HG03139 (cell line): Measurements from ENCODE around the gene GTF2F2.
"Not testable (repeated sequence)": the region's sequence is repeated elsewhere in the genome, so short reads cannot be mapped to it uniquely, and the experiment has no call there.

Experiments
- ATAC-seq: cut with Tn5 transposase; IDR thresholded peaks from one replicate; pipeline ENCODE4 v1.9.1; 2021; ENCODE audit not compliant: unreplicated experiment

GTF2F2 gene

GRCh38 chr13:45178349-45179162 lies 58.2 kb downstream of the GTF2F2 start:
- no peak for ATAC-seq

DNA sequence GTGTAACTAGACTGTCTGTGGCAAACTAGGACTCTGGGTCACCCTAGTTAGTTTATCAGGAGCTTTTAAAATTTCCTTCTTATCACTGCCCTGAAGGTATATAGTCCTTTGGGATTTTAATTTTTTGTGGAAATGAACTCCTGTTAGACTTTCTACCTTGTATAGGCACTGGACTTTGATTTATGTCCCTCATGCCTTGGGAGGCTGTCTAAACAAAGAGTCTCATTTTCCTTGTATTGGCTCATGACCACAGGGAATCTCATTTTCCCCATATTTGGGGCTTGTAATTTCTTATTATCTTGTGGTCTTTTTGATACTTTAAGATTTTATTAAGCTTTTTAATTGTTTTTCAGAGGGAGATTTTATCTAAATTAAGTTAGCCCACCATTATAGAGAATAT lies 59.1 kb downstream of the GTF2F2 start:
- ATAC-seq: no peak

- ATAC-seq: no peak
Observed at GRCh38 chr13:45180303-45180702, 60.0 kb downstream of the GTF2F2 start.

- ATAC-seq: no peak
Observed at GRCh38 chr13:45180713-45181601, 60.6 kb downstream of the GTF2F2 start.

DNA sequence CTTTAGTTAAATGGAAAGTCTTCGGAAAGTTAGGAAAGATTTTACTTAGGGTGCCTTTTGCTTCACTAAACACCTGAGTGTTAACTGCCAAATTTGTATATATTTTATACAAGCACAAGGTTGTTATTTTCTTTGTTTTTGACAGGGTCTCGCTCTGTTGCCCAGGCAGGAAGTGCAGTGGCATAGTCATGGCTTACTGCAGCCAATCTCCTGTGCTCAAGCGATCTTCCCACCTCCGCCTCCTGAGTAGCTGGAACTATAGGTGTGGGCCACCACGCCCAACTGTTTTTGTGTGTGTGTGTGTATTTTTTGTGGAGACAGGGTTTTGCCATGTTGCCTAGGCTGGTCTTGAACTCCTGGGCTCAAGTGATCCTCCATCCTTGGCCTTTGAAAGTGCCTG lies 64.4 kb downstream of the GTF2F2 start:
- no peak for ATAC-seq

GRCh38 chr13:45185286-45185685 lies 65.0 kb downstream of the GTF2F2 start:
- no peak for ATAC-seq

DNA sequence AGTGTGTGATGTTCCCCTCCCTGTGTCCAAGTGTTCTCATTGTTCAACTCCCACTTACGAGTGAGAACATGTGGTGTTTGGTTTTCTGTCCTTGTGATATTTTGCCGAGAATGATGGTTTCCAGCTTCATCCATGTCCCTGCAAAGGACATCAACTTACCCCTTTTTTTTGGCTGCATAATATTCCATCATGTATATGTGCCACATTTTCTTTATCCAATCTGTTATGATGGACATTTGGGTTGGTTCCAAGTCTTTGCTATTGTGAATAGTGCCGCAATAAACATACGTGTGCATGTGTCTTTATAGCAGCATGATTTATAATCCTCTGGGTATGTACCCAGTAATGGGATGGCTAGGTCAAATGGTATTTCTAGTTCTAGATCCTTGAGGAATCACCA lies 68.8 kb downstream of the GTF2F2 start:
- ATAC-seq: not testable (repeated sequence)

DNA sequence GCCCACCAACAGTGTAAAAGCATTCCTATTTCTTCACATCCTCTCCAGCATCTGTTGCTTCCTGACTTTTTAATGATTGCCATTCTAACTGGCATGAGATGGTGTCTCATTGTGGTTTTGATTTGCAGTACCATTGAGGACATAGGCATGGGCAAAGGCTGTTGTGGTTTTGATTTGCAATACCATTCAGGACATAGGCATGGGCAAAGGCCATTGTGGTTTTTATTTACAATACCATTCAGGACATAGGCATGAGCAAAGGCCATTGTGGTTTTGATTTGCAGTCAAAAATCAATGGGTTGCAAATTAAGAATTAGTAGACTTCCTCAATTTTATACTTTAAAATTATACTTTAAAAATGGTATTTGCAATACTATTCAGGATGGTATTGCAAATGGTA lies 69.2 kb downstream of the GTF2F2 start:
- ATAC-seq: not testable (repeated sequence)

GRCh38 chr13:45191874-45192273 lies 71.6 kb downstream of the GTF2F2 start:
- ATAC-seq: no peak

DNA sequence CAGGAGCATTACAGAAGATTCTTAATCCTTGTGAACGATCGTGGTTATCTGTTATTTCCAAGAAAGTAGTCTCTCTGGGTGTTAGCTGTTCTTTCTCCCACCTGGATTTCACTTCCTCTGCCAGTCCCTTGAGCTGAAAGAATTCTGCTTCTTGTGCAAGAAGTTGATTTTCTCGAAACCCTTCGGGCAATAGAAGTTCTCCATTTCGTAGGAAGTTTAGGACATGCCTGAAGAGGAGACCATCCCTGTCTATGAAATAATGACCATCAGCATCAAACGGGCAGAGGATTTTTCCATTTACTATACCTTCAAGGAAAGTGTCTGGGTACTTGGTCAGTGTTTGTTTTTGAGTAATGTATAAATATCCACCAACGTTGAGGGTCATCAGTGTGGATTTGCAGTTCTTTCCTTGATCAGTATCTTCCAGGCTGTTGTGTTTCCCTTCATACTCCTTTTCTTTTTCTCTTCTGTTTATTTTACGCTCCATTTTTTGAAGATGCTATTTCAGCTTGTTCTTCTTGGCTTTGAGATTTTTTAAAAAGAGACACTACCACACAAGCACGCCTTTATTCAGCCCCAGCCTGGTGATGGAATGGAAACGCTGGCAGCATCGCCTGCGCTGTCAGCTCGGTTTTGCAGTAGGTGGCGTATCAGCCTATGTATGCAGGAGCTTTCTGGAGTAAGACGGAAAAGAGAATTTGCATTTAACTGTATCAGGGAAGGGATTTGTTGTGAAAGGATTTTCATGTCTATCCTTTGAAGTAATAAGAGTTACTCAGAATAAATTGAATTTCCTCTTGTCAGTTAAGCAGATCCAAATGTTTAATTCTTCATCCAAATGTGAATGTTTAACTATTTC lies 74.0 kb downstream of the GTF2F2 start:
- no peak for ATAC-seq

DNA sequence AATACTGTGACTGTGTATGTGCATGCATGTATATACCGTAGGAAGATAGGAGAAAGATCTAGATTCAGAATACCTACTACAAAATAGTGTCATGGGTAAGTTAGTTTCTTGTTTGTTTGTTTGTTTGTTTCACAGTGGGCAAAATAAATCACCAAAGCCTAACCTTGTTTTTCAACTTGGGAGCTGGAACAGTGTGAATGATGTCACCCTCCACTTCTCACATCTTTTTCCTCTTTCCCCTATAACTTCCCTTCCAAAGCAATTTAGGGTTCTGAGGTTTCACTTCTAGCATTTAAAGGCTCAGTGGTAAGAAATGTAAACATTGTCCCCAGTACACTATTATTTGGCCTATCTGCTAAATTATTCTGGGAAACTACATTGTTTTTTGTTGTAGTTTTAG lies 75.1 kb downstream of the GTF2F2 start:
- ATAC-seq: no peak

DNA sequence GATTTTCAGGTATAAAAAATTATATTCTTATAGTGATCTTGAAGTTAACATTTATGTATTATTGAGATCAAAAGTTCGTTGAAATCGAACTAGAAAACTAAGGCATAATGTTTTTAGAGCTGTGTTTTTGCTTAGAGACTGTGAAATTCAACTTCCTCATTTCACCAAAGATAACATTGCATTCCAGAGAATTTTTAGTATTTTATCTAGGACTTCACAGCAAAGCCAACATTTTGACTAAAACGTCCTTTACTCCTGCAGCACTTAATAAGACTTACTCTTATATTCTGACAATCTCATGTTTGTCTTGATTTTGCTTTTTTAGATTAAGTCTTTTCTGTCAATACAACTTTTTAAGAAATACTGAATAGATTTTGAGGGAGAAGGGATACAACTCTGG lies 75.8 kb downstream of the GTF2F2 start:
- no peak for ATAC-seq

DNA sequence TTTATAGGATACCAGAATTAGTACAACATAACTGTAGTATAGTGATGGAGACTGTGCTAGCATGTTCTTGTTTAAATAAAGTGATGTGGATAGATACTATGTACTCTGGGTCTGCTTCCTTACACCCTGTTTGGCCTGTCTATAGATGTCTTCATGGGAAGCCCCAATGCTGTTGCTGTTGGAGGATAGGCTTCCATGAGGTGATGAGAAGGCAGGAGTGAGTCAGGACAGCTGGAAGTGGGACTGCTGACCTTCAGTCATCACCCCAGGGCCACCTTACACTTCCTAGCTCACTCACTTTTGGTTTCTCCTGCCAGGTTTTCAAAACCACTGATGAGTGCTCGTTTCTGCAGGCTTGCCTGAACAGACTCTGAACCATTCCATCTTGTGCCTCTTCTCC lies 76.3 kb downstream of the GTF2F2 start:
- no peak for ATAC-seq

GRCh38 chr13:45198041-45198440 lies 77.7 kb downstream of the GTF2F2 start:
- ATAC-seq: no peak

DNA sequence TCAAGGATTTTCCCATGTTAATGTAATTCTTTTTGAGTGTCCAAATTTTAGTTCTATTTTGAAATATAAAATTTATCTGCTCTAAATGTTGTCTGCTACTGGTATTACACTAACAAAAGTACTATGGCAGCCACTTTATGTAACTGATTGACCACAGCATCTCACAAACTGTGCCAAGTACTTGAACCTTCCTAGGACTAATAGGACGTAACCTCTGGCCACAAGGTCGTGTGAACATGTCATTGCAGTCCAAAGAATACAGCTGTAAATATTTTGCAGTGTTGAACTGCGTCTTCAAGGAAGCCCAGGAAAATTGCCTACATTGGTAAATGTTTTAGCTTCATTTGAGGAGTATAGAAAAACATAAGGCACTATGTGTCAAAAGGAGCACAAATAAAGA lies 78.6 kb downstream of the GTF2F2 start:
- no peak for ATAC-seq

DNA sequence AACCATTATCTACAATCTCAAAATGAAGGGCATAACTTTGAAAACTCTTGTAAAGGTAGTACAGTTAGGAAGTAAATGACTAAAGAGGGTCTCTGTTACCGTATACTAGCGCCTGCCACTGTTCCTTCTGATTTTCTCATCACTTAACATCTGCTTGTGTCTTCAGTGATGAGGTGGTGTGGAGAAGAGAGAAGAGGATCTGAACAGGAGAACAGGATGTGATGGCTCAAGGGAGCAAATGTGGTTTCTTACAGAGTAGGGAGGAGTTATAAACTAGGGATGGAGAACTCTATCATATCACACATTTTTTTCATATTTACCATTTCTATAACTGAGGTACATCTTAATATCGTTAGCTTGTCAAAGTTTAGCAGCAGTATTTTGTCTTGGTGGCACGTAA lies 79.4 kb downstream of the GTF2F2 start:
- ATAC-seq: no peak

DNA sequence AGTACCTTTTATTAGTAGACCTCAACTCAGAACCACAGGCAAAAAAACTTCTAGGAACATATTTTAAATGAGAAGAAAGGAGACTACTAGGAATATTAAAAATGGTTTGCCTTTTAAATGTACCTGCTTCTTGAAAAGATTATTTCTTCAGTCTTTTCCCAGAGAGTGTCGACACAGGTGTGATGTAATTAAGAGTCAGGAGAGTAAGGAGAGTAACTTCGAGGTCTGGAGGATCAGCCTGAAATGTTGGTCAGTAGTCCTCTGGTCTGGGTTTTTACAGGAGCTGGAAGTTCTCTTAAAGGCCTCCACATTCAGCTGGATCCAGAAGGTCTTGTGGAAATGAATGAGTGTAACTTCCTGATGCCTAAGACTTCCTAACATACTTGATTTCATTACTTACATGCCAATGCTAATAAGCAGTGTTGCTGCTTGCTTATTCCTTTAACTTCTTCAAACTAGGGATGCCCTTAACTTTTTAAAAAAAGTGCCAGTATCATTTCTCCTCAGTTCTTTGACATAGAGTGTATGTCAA lies 80.5 kb downstream of the GTF2F2 start, which contains the start of gene KCTD4:
Gene KCTD4 (minus strand): TSS at position 345 of the 532 bp plus-strand sequence. CDS start 6,478 bp downstream, outside the sequence.
- no peak for ATAC-seq

DNA sequence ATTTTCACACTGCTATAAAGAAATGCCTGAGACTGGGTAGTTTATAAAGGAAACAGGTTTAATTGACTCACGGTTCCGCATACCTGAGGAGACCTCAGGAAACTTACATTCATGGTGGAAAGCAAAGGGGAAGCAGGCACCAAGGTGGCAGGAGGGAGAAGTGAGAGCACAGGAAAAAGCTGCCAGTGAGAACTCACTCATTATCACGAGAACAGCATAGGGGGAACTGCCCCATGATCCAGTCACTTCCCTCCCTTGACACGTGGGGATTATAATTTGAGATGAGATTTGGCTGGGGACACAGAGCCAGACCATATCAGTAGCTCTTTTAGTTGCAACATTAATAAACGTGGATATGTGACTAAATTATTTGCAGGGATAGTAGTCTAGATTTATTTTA lies 84.8 kb downstream of the GTF2F2 start:
- no peak for ATAC-seq

DNA sequence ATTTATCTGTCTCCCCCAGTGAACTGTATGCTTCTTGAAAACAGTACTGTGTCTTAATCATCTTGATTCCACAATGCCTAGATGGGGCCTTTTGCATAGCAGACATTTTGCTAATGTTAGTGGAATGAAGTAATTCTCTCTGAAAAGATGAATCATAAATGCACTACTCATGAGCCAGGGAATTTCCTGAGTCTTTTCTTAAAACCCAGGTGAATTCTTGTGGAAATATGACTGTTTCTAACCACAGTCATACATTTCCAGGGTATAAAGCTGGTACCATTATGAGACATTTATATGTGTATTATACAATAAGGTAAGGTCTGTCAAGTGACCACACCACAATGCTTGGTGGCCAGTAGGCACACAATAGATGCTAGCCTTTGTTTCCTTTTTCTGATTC lies 86.0 kb downstream of the GTF2F2 start:
- ATAC-seq: no peak

GRCh38 chr13:45207319-45207718 lies 87.0 kb downstream of the GTF2F2 start:
- no peak for ATAC-seq

DNA sequence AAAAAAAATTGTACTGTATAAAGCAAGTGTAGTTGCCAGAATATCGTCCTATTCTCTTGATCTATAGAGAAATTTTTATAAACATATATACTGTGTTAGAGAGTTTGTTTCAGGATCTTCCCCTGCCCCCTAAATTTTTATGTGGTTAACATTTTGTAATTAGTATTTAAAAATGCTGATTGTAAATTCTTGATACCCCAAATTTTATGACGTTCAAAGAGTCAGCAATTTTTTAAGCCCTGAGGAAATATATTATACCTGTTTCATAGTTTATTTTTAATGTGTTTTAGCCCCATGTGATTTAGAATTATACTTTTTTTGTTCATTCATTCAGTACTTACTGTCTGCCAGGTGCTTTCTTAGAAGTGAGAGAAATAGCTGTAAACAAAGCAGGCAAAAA lies 87.8 kb downstream of the GTF2F2 start:
- no peak for ATAC-seq
